H1 (cell line): ENCODE data around the gene SLC39A7. TPM values are rescaled to one million over a fixed set of nuclear protein-coding genes. Genes with fewer than 3 reads are reported as not detected.
A peak's percentile ranks its signal among the peaks of the same experiment; 100 is the strongest.

Source experiments
- CTCF ChIA-PET: fragments of 300-600 bp; sonication (Branson Sonifier 250); formaldehyde crosslinking; loops from one replicate; lab custom pipeline; 2021; ENCODE audit not compliant: partially characterized antibody; lab: Charles Lee
- POLR2A ChIA-PET: fragments of 300-600 bp; sonication (Branson Sonifier 250); formaldehyde crosslinking; loops from one replicate; lab custom pipeline; 2021; ENCODE audit warnings: inconsistent platforms; ENCODE audit not compliant: partially characterized antibody; lab: Charles Lee
- DNase-seq, 2 experiments: peaks; one replicate each; pipeline versions ENCODE4 v3.0.0 to v3.0.0-alpha.2; 2010 to 2022; ENCODE audit warnings: low spot score in 2 of 2, low read depth in 1 of 2, mixed read lengths in 1 of 2
- FAIRE-seq: peaks from 2 replicates; lab custom pipeline; 2011; peaks lifted over from hg19 to GRCh38; lab: Jason Lieb, UNC
- H2AFZ ChIP-seq: 2 replicates; pipeline ENCODE4 v1.8.1; 2012; ENCODE audit warnings: low read length, inconsistent platforms
- H2AK5ac ChIP-seq: 2 replicates; pipeline ENCODE4 v1.6.1; 2013; ENCODE audit warnings: low read depth, low read length
- H2BK120ac ChIP-seq: replicated peaks from 2 replicates; pipeline ENCODE3; 2013; ENCODE audit warnings: low read depth, low read length, inconsistent platforms
- H2BK12ac ChIP-seq: 2 replicates; pipeline ENCODE4 v1.6.1; 2013; ENCODE audit warnings: low read depth, low read length
- H2BK15ac ChIP-seq: 2 replicates; pipeline ENCODE4 v1.6.1; 2013; ENCODE audit warnings: low read length
- H2BK20ac ChIP-seq: 2 replicates; pipeline ENCODE4 v1.6.1; 2013; ENCODE audit warnings: low read length
- H2BK5ac ChIP-seq: 2 replicates; pipeline ENCODE4 v1.6.1; 2013; ENCODE audit warnings: low read depth, low read length
- H3K14ac ChIP-seq: 2 replicates; pipeline ENCODE4 v1.6.1; 2013; ENCODE audit warnings: inconsistent platforms; ENCODE audit not compliant: insufficient read length
- H3K18ac ChIP-seq: 2 replicates; pipeline ENCODE4 v1.6.1; 2013; ENCODE audit warnings: low read length; ENCODE audit errors: extremely low read depth
- H3K23ac ChIP-seq: 2 replicates; pipeline ENCODE4 v1.6.1; 2013; ENCODE audit warnings: inconsistent platforms; ENCODE audit not compliant: insufficient read length
- H3K23me2 ChIP-seq: 2 replicates; pipeline ENCODE4 v1.6.1; 2013; ENCODE audit warnings: low read depth, low read length
- H3K27ac ChIP-seq: 2 replicates; pipeline ENCODE4 v1.6.1; 2011; ENCODE audit warnings: low read depth, low read length, inconsistent platforms
- H3K27me3 ChIP-seq, 4 experiments: replicated peaks in 1 of 4; 1 replicate in 1 of 4; 2 replicates in 3 of 4; pipeline versions ENCODE4 v1.6.1 to v1.8.1; 2011 to 2013; ENCODE audit warnings: low read length in 3 of 4, mild to moderate bottlenecking in 3 of 4, inconsistent platforms in 2 of 4, mixed read lengths in 2 of 4, moderate library complexity in 1 of 4; ENCODE audit not compliant: control insufficient read depth in 3 of 4, insufficient read depth in 3 of 4; ENCODE audit errors: extremely low read depth in 1 of 4
- H3K36me3 ChIP-seq, 4 experiments: 2 replicates each; pipeline versions ENCODE4 v1.6.1 to v1.8.1; 2011 to 2013; ENCODE audit warnings: mild to moderate bottlenecking in 4 of 4, low read length in 3 of 4, moderate library complexity in 2 of 4, control low read depth in 1 of 4, inconsistent platforms in 1 of 4; ENCODE audit not compliant: insufficient read depth in 4 of 4, control insufficient read depth in 2 of 4
- H3K4ac ChIP-seq: replicated peaks from 2 replicates; pipeline ENCODE3; 2013; ENCODE audit warnings: low read length, low read depth, mixed read lengths, inconsistent platforms; ENCODE audit not compliant: insufficient read length
- H3K4me1 ChIP-seq, 4 experiments: replicated peaks in 1 of 4; 1 replicate in 1 of 4; 2 replicates in 3 of 4; pipeline versions ENCODE4 v1.6.1 to v1.8.1; 2011 to 2013; ENCODE audit warnings: low read length in 3 of 4, inconsistent platforms in 2 of 4, mixed read lengths in 1 of 4; ENCODE audit not compliant: insufficient read depth in 4 of 4, control insufficient read depth in 3 of 4
- H3K4me2 ChIP-seq, 2 experiments: 2 replicates each; pipeline versions ENCODE4 v1.6.1 to v1.8.1; 2011 to 2013; ENCODE audit warnings: low read depth in 2 of 2, low read length in 2 of 2, control low read depth in 1 of 2, inconsistent platforms in 1 of 2, mild to moderate bottlenecking in 1 of 2; ENCODE audit not compliant: insufficient read depth in 1 of 2
- H3K4me3 ChIP-seq, 4 experiments: fragments of 200-600, 300-600 bp in 1 of 4; sonication (generic), shearing (Covaris generic), sonication (Bioruptor Twin) in 1 of 4; 2 replicates each; pipeline versions ENCODE4 v1.5.1 to v1.8.1; 2011 to 2016; ENCODE audit warnings: low read length in 4 of 4, low read depth in 3 of 4, control low read depth in 2 of 4, inconsistent platforms in 2 of 4, mild to moderate bottlenecking in 2 of 4, mixed read lengths in 1 of 4, moderate library complexity in 1 of 4; ENCODE audit not compliant: insufficient read depth in 2 of 4; ENCODE audit errors: extremely low read depth in 1 of 4
- H3K56ac ChIP-seq: replicated peaks from 2 replicates; pipeline ENCODE3; 2013; ENCODE audit warnings: low read depth, mild to moderate bottlenecking, mixed read lengths, low read length, inconsistent platforms; ENCODE audit not compliant: insufficient read length
- H3K79me1 ChIP-seq: 2 replicates; pipeline ENCODE4 v1.6.1; 2013; ENCODE audit warnings: low read depth, low read length, control low read depth
- H3K79me2 ChIP-seq, 2 experiments: 2 replicates each; pipeline versions ENCODE4 v1.6.1 to v1.8.1; 2012 to 2013; ENCODE audit warnings: low read length in 2 of 2, mild to moderate bottlenecking in 2 of 2, inconsistent platforms in 1 of 2; ENCODE audit not compliant: insufficient read depth in 2 of 2, control insufficient read depth in 1 of 2
- H3K9ac ChIP-seq, 4 experiments: replicated peaks in 1 of 4; 1 replicate in 1 of 4; 2 replicates in 3 of 4; pipeline versions ENCODE4 v1.6.1 to v1.8.1; 2011 to 2013; ENCODE audit warnings: low read depth in 3 of 4, low read length in 3 of 4, control low read depth in 2 of 4, mild to moderate bottlenecking in 2 of 4, moderate library complexity in 2 of 4, inconsistent platforms in 1 of 4; ENCODE audit errors: extremely low read depth in 1 of 4
- H3K9me3 ChIP-seq, 2 experiments: 2 replicates each; pipeline versions ENCODE4 v1.6.1 to v1.8.1; 2012 to 2013; ENCODE audit warnings: mild to moderate bottlenecking in 2 of 2, moderate library complexity in 2 of 2, control low read depth in 1 of 2, inconsistent platforms in 1 of 2, low read depth in 1 of 2, low read length in 1 of 2, mixed read lengths in 1 of 2; ENCODE audit not compliant: insufficient read depth in 2 of 2
- H4K20me1 ChIP-seq, 2 experiments: replicated peaks in 1 of 2; 2 replicates each; pipeline versions ENCODE3 to v1.8.1; 2011 to 2013; ENCODE audit warnings: inconsistent platforms in 2 of 2, low read length in 2 of 2, mild to moderate bottlenecking in 1 of 2; ENCODE audit not compliant: insufficient read depth in 2 of 2, control insufficient read depth in 1 of 2
- H4K5ac ChIP-seq: 2 replicates; pipeline ENCODE4 v1.6.1; 2013; ENCODE audit warnings: low read length, low read depth, mixed read lengths, inconsistent platforms; ENCODE audit not compliant: insufficient read length
- H4K8ac ChIP-seq: 2 replicates; pipeline ENCODE4 v1.8.0; 2013; ENCODE audit warnings: mild to moderate bottlenecking, moderate library complexity, low read length, inconsistent platforms; ENCODE audit not compliant: insufficient read depth; ENCODE audit errors: extremely low read depth
- H4K91ac ChIP-seq: replicated peaks from 2 replicates; pipeline ENCODE3; 2013; ENCODE audit warnings: low read length, mixed read lengths, inconsistent platforms; ENCODE audit not compliant: insufficient read length
- ASH2L ChIP-seq: fragments of 200-600, 300-600 bp; sonication (generic); IDR thresholded peaks from one replicate; pipeline ENCODE4 v1.7.1; 2017; ENCODE audit warnings: low read length
- RXRA ChIP-seq: IDR thresholded peaks from 2 replicates; pipeline ENCODE4 v1.6.1; 2011; ENCODE audit warnings: low read depth, mild to moderate bottlenecking, low read length, moderate library complexity; ENCODE audit not compliant: insufficient read depth
- YY1 ChIP-seq: IDR thresholded peaks from 2 replicates; pipeline ENCODE4 v1.6.1; 2011; ENCODE audit warnings: low read depth, mild to moderate bottlenecking, low read length
- WGBS, 2 experiments: shearing (Covaris generic) in 1 of 2; methylation state at CpG; one replicate each; pipeline versions ENCODE4 v1.1.6 to v1.1.7; 2013 to 2015; ENCODE audit warnings: low lambda C conversion rate in 2 of 2, mixed read lengths in 2 of 2, inconsistent platforms in 1 of 2, low coverage in 1 of 2, missing lambda C conversion rate in 1 of 2; ENCODE audit not compliant: insufficient replicate concordance in 2 of 2, insufficient coverage in 1 of 2, insufficient read length in 1 of 2; ENCODE audit errors: extremely low coverage in 1 of 2, missing lambda C conversion rate in 1 of 2; 5-methylcytosine and 5-hydroxymethylcytosine counted together
- polyA plus RNA-seq, 7 experiments: library from polyadenylated mRNA; depleted of rRNA in 3 of 7; stranded (reverse) in 5 of 7; unstranded in 2 of 7; fragments of >200 nt in 5 of 7; fragments of 200-250 nt in 2 of 7; gene quantifications; 1 replicate in 5 of 7; 2 replicates in 1 of 7; 4 replicates in 1 of 7; pipeline versions ENCODE4 v1.2.1 to v1.2.3, GENCODE V29; 2011 to 2013; ENCODE audit warnings: missing spikeins in 2 of 7, mixed read lengths in 2 of 7
- total RNA-seq: library from RNA; stranded (reverse); fragmentation: NEBNext Ultra II Directional; extraction: Animal tissue kit (Norgen Biotek cat#: 25700); gene quantifications from 2 replicates; pipeline ENCODE4 v1.2.1, GENCODE V29; 2021

Gene SLC39A7
- total and polyA plus RNA-seq, 2 of the 8 experiments (the other 6 are each of a cell fraction or from before 2014, with no cell fraction given) = 63.3 to 123 TPM

DNA sequence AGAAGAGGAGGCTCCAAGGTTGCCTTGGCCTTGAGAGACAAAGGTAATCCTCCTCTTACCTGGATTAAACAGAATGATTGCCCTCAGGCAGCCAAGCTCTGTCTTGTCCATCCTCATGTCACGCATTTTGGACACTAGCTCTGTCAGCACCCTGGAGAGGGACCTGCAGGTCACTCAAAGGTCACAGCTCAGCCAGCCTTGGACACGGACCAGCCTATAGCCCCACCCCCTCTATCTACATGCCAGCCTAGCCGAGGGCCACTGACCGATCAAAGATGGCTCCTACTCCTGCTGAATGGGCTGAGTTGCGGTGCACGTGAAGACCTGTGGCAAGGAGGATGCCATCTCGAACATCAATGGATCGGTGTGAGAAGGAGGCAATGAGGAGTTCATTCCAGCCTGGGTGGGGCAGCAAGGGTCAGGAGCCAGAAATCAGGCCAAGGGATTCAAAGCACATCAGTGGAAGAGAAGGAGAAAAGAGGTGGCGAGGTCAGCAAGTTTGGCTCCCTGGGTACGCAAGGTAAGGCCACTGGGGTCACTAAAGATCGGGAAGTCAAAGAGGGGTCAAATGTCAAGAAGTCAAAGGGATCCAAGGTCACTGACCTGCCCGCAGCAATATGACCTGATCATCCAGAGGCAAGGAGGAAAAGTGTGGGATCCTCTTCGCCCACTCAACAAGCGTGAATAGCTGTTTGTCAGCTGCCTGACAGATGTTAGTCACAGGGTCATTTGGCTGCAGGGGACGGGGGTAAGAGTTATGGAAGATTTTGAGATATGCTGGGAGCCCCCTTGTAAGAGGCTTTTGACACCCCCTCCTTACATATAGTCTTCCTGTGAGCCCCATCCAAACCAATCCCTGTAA is 5.1 kb upstream of the SLC39A7 start:
- H3K9ac ChIP-seq = no peak overlapping the region
- peaks cover 0 to 5% of the 10 kb centered on the region in 2 experiments for H4K20me1 ChIP-seq
- H2BK12ac ChIP-seq = no peak overlapping the region
- H4K5ac ChIP-seq = no peak overlapping the region
- no peak overlapping the region for H2BK15ac ChIP-seq
- 91% methylated on average over 15 of the region's 15 CpGs; no CpG with 5 or more reads in 1 of the 2 experiments for WGBS, 2 experiments
- DNase-seq = no peak
- peaks cover 5 to 14% (median 12%) of the 10 kb centered on the region in 4 experiments for H3K4me1 ChIP-seq
- ChIA-PET CTCF (interaction anchor here (1.0 to 3.5 kb wide), 16 partner anchors 9 to 195 kb away, joined by 3 to 17 read pairs (median 4); no protein-coding TSS in a partner anchor), POLR2A (interaction anchor here (0.6 to 1.4 kb wide), 4 partner anchors 53 to 224 kb away, joined by 3 to 4 read pairs (median 3); partner anchors contain the start of genes RPS18 and VPS52)
- H3K79me1 ChIP-seq = no peaks in the 10 kb centered on the region
- H4K91ac ChIP-seq = no peak overlapping the region
- H2BK5ac ChIP-seq = no peak overlapping the region
- peaks cover 15% of the 10 kb centered on the region for H3K23me2 ChIP-seq
- no peak overlapping the region for H2BK20ac ChIP-seq
- peaks cover 0 to 13% (median 6%) of the 10 kb centered on the region in 4 experiments; a peak in 4 of 8 replicates for H3K36me3 ChIP-seq
- no peak for FAIRE-seq
- no peak overlapping the region for H2BK120ac ChIP-seq
- peaks cover 0 to 17% (median 15%) of the 10 kb centered on the region in 4 experiments; a peak in 6 of 7 replicates for H3K27me3 ChIP-seq
- no peak overlapping the region for H3K14ac ChIP-seq
- no peak overlapping the region for H3K23ac ChIP-seq
- no peak overlapping the region for H4K8ac ChIP-seq
- H2AK5ac ChIP-seq = no peak overlapping the region
- no peak overlapping the region for H3K4ac ChIP-seq
- no peak overlapping the region for H3K4me3 ChIP-seq
- no peaks in the 10 kb centered on the region for H3K9me3 ChIP-seq
- H3K4me2 ChIP-seq = no peak overlapping the region
- no peak overlapping the region for H3K18ac ChIP-seq
- no peak overlapping the region for H2AFZ ChIP-seq
- H3K27ac ChIP-seq = no peak overlapping the region
- H3K79me2 ChIP-seq = peaks cover 0 to 5% of the 10 kb centered on the region in 2 experiments; a peak in 2 of 4 replicates
- TF ChIP-seq RXRA (0 out of 2 replicates have a peak, but pooled peaks have one; percentile 66), ASH2L (no peak), YY1 (0 out of 2 replicates have a peak, but pooled peaks have one; percentile 14)
- H3K56ac ChIP-seq = no peak overlapping the region
